ENCODE results near the gene TANGO2. TPM values are rescaled to one million over a fixed set of nuclear protein-coding genes. Genes with fewer than 3 reads are reported as not detected.

TANGO2 gene
- total RNA-seq, 1 donor from 2014 or later, result 15.5 TPM

- no peak for DNase-seq
Measured at GRCh38 chr22:20027966-20028854, 7.3 kb downstream of the TANGO2 start.

GRCh38 chr22:20028855-20029549 lies 8.1 kb downstream of the TANGO2 start:
- DNase-seq, result no peak

GRCh38 chr22:20029550-20030225 lies 8.8 kb downstream of the TANGO2 start:
- DNase-seq, result no peak

- DNase-seq, result no peak
Measured at GRCh38 chr22:20031732-20032406, 11.0 kb downstream of the TANGO2 start.

- DNase-seq, result no peak
Measured at GRCh38 chr22:20032407-20032991, 11.6 kb downstream of the TANGO2 start.

- DNase-seq, result no peak
Measured at GRCh38 chr22:20033045-20033706, 12.3 kb downstream of the TANGO2 start.

- DNase-seq, result no peak
Measured at GRCh38 chr22:20034143-20034542, 13.2 kb downstream of the TANGO2 start.

GRCh38 chr22:20035375-20036083 lies 14.6 kb downstream of the TANGO2 start:
- DNase-seq, result no peak

GRCh38 chr22:20036084-20036482 lies 15.2 kb downstream of the TANGO2 start:
- no peak for DNase-seq

GRCh38 chr22:20036535-20037392 lies 15.9 kb downstream of the TANGO2 start:
- no peak for DNase-seq

- DNase-seq, result no peak
Measured at GRCh38 chr22:20037419-20037818, 16.5 kb downstream of the TANGO2 start.

- no peak for DNase-seq
Measured at GRCh38 chr22:20038574-20038973, 17.7 kb downstream of the TANGO2 start.

GRCh38 chr22:20039683-20040325 lies 18.9 kb downstream of the TANGO2 start:
- no peak for DNase-seq

GRCh38 chr22:20040327-20041200 lies 19.7 kb downstream of the TANGO2 start:
- DNase-seq, result no peak

- no peak for DNase-seq
Measured at GRCh38 chr22:20043057-20043996, 22.4 kb downstream of the TANGO2 start.

- DNase-seq, result no peak
Measured at GRCh38 chr22:20043997-20044342, 23.1 kb downstream of the TANGO2 start.

- DNase-seq, result no peak
Measured at GRCh38 chr22:20044495-20045151, 23.7 kb downstream of the TANGO2 start.
